Hypothalamus (tissue), 51 donors: ENCODE measurements around the gene RPTOR.
A peak's percentile ranks its signal among the peaks of the same experiment; 100 is the strongest.

ENCODE experiments used
- DNase-seq, 51 donors: peaks; one replicate each; lab custom pipeline; 2025; lab: John Stamatoyannopoulos, UW

RPTOR gene

GRCh38 chr17:80971704-80972304 is 427.2 kb downstream of the RPTOR start:
- no peak for DNase-seq

GRCh38 chr17:80976701-80977100 is 432.1 kb downstream of the RPTOR start:
- DNase-seq: no peak

GRCh38 chr17:80977172-80977571 is 432.5 kb downstream of the RPTOR start:
- DNase-seq: no peak

GRCh38 chr17:80978499-80979497 is 434.2 kb downstream of the RPTOR start:
- DNase-seq: no peak

GRCh38 chr17:80979547-80980378 is 435.1 kb downstream of the RPTOR start:
- no peak for DNase-seq

- no peak for DNase-seq
These were observed 435.9 kb downstream of the RPTOR start for GRCh38 chr17:80980397-80981061.

- peak in 2 of 51 donors; percentile 29 to 32 for DNase-seq
These were observed 436.6 kb downstream of the RPTOR start for GRCh38 chr17:80981062-80981902.

GRCh38 chr17:80981929-80982425 is 437.3 kb downstream of the RPTOR start:
- no peak for DNase-seq

- no peak for DNase-seq
These were observed 437.9 kb downstream of the RPTOR start for GRCh38 chr17:80982426-80982974.

GRCh38 chr17:80983545-80983944 is 438.9 kb downstream of the RPTOR start:
- DNase-seq: no peak

GRCh38 chr17:80984749-80985148 is 440.1 kb downstream of the RPTOR start:
- peak in 9 of 51 donors; percentile 7 to 77 (median 28) for DNase-seq

- DNase-seq: no peak
These were observed 441.4 kb downstream of the RPTOR start for GRCh38 chr17:80986046-80986445.

GRCh38 chr17:80986816-80987475 is 442.3 kb downstream of the RPTOR start:
- DNase-seq: peak in 23 of 51 donors; percentile 7 to 55 (median 37)

GRCh38 chr17:80987941-80988461 is 443.4 kb downstream of the RPTOR start:
- peak in 3 of 51 donors; percentile 10 to 23 (median 15) for DNase-seq

GRCh38 chr17:80989586-80989913 is 444.9 kb downstream of the RPTOR start:
- no peak for DNase-seq

GRCh38 chr17:80990921-80991644 is 446.4 kb downstream of the RPTOR start:
- no peak for DNase-seq

- peak in 40 of 51 donors; percentile 26 to 78 (median 53) for DNase-seq
These were observed 447.0 kb downstream of the RPTOR start, which contains the start of gene CHMP6 for GRCh38 chr17:80991645-80992076. CHMP6 (plus strand) TSS chr17:80991841; CDS start chr17:80991919, 78 bp downstream.
